Heart right ventricle (tissue), 16 donors: ENCODE results near the gene LATS1. TPM values are rescaled to one million over a fixed set of nuclear protein-coding genes. Genes with fewer than 3 reads are reported as not detected.

Source experiments
- ATAC-seq, 8 donors: fragments of 200-7000 bp; cut with Tn5 transposase; one replicate each; pipeline ENCODE4 v1.9.1; 2020; ENCODE audit warnings: mild to moderate bottlenecking in 8 of 8, moderate library complexity in 8 of 8, moderate number of reproducible peaks in 1 of 8
- DNase-seq, 2 donors: peaks; one replicate each; pipeline ENCODE4 v3.0.0-alpha.2; 2020
- H3K27ac ChIP-seq, 10 donors: fragments of 200-600 bp; sonication (generic) in 2 of 10; one replicate each; pipeline versions ENCODE4 v1.5.0 to v1.8.0; 2020 to 2022; ENCODE audit warnings: mild to moderate bottlenecking in 3 of 10
- H3K27me3 ChIP-seq, 7 donors: fragments of 200-600 bp; one replicate each; pipeline ENCODE4 v1.8.0; 2021 to 2022; ENCODE audit warnings: mild to moderate bottlenecking in 2 of 7
- H3K36me3 ChIP-seq, 9 donors: fragments of 200-600 bp; sonication (generic) in 1 of 9; one replicate each; pipeline versions ENCODE4 v1.5.0 to v1.8.0; 2020 to 2022; ENCODE audit warnings: mild to moderate bottlenecking in 2 of 9
- H3K4me1 ChIP-seq, 9 donors: fragments of 200-600 bp; sonication (generic) in 1 of 9; one replicate each; pipeline versions ENCODE4 v1.5.0 to v1.8.0; 2020 to 2022; ENCODE audit warnings: mild to moderate bottlenecking in 4 of 9
- H3K4me3 ChIP-seq, 10 donors: fragments of 200-600 bp; sonication (generic) in 2 of 10; one replicate each; pipeline versions ENCODE4 v1.5.0 to v1.8.0; 2020 to 2022; ENCODE audit warnings: mild to moderate bottlenecking in 7 of 10, moderate library complexity in 2 of 10
- H3K9me3 ChIP-seq, 11 donors: fragments of 200-600 bp in 10 of 11; sonication (generic) in 2 of 11; one replicate each; pipeline versions ENCODE4 v1.5.0 to v1.8.0; 2013 to 2022; ENCODE audit warnings: mild to moderate bottlenecking in 2 of 11, control low read depth in 1 of 11, moderate library complexity in 1 of 11
- WGBS, 2 donors: extraction: QIAGEN DNeasy Blood & Tissue Kit; methylation state at CpG; one replicate each; pipeline ENCODE4 v1.1.7; 2013; ENCODE audit warnings: inconsistent platforms in 1 of 2; 5-methylcytosine and 5-hydroxymethylcytosine counted together
- intact Hi-C, 10 donors: fragments of 100-400 bp; cut with DNase I; formaldehyde crosslinking; loops; one replicate each; pipeline versions ENCODE4 v1.11.1 to v1.14.2; 2022
- polyA plus RNA-seq, 2 donors: library from polyadenylated mRNA; stranded (reverse); fragments of 200-250 nt; gene quantifications; one replicate each; pipeline ENCODE4 v1.2.3, GENCODE V29; 2013
- total RNA-seq, 10 donors: library from RNA; stranded (reverse); fragmentation: NEBNext Ultra II Directional in 3 of 10; extraction: Animal tissue kit (Norgen Biotek cat#: 25700) in 3 of 10; gene quantifications; one replicate each; pipeline versions ENCODE4 v1.2.1 to v1.2.4, GENCODE V29; 2021 to 2023
- TF ChIP-seq, protein P1 (sequence below), 9 donors: fragments of 200-600 bp; sonication (generic) in 2 of 9; IDR thresholded peaks; one replicate each; pipeline versions ENCODE4 v1.5.0 to v1.8.0; 2021 to 2022; ENCODE audit warnings: antibody characterized with exemption in 9 of 9, mild to moderate bottlenecking in 5 of 9, moderate library complexity in 1 of 9
- donor health status: Arrhythmogenic right ventricular cardiomyopathy.
- donor health status: ischemic (EF 13 %, LVEDD 7.1; RV severe dilation, severe dysfunction).
- donor health status: healthy with polysubstance abuse.
- donor health status: DM: no; HTN: yes; CAD: no.
- donor health status: DM: no; HTN: no; CAD: no.
- donor health status: ischemic (EF 25% LVEDD 6.9; RV normal size, moderate dysfunction).
- donor health status: ischemic (EF 25% LVEDD 5.7; RV mildly dilated, moderate dysfunction).
- donor health status: healthy.
- donor health status: DM: yes; HTN: yes; CAD: no.
- donor health status: Ischemic cardiomyopathy.
- donor health status: ischemic (EF 35%, LVEDD 5.7; RV mildly dilated, moderate dysfunction).
- donor health status: nonischemic (EF 11% LVEDD 7.7; RV severe dilation, severe dysfunction).
- donor health status: DM: yes; HTN: yes; CAD: no.
- donor health status: PGD.
- donor health status: ischemic (EF 29% LVEDD 5.4; RV normal size, mild dysfunction).
- donor health status: nonischemic (EF 23%, LVEDD 6.1; RV moderate dilation, normal function).

The LATS1 gene
- total and polyA plus RNA-seq, 12 donors, result 2.9 to 16.9 (median 12.8) TPM

DNA sequence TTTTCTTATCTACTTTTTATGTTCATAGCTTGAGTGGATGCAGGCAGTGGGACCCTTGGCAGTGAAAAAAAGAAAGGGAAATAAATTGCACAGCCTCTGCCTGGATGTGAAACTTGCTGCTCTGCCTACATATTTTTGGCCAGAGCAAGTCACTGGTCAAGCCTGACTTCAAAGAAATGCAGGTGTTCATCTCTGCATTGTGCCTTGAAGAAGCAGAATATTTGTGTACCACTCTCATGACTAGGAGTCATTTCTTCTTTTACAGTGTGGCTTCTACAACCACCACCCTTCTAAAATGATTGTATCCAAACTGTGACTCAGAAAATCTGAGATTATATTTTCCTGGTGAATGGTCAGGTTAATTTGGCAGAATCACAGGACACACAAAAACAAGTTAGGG lies 66.8 kb downstream of the LATS1 start:
- DNase-seq (no peak), ATAC-seq (no peak)
- TF ChIP-seq, protein P1, sequence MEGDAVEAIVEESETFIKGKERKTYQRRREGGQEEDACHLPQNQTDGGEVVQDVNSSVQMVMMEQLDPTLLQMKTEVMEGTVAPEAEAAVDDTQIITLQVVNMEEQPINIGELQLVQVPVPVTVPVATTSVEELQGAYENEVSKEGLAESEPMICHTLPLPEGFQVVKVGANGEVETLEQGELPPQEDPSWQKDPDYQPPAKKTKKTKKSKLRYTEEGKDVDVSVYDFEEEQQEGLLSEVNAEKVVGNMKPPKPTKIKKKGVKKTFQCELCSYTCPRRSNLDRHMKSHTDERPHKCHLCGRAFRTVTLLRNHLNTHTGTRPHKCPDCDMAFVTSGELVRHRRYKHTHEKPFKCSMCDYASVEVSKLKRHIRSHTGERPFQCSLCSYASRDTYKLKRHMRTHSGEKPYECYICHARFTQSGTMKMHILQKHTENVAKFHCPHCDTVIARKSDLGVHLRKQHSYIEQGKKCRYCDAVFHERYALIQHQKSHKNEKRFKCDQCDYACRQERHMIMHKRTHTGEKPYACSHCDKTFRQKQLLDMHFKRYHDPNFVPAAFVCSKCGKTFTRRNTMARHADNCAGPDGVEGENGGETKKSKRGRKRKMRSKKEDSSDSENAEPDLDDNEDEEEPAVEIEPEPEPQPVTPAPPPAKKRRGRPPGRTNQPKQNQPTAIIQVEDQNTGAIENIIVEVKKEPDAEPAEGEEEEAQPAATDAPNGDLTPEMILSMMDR (IDR thresholded peaks at IDR 0.05), result no peak
- Histone ChIP-seq H3K27me3 (no peaks in the 10 kb centered on the region), H3K9me3 (no peaks in the 10 kb centered on the region), H3K27ac (no peak overlapping the region), H3K4me3 (no peak overlapping the region), H3K4me1 (peaks cover 0 to 23% (median 18%) of the 10 kb centered on the region in 9 donors), H3K36me3 (peaks cover 0 to 4% (median 0%) of the 10 kb centered on the region in 9 donors)
- intact Hi-C loops, result no loop called here

DNA sequence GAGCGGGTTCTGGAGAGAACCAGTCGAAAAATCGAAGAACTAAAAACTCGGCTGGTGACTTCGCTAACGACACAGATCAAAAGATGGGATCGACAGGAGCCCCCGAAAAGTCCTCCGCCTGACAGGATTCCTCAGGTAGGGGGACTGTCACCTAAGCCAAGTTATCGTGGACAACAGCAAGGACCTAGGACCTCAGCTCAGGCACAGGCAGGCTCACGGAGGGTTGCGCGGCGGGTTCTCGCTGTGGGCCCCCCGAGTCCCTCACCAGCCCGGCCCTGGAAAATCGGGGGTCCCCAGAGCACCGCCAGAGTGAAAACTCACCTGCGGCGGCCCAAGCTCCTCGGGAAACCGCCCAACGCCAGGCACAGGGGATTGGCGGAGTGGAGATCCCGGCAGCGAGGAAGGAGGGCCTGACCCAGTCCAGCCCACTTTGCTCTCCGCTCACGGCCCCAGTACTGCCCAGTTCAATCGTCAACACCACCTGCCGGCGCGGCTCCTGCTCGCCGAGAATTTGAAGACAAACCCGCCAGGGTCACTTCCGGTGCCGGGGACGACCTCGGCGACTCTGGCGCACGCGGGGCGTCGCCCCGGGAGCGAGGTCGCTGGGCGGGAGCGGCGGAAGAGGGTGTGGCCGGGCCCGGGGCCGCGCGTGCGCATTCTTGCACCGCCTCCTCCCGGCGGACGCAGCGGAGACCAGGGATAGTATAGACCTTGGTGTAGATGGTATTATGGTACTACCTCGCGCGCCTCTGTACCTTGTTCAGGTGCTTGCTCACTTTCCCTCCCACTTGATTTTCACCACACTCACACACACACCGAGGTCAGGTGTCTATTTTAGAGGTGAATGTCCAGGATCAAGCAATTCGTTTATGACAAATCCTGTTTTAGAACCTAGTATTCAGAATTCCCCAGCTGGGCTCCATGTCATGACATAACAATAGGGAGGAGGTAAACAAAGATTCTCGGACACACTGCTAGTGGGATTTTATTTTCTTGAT lies 69.5 kb downstream of the LATS1 start, which contains the start of gene KATNA1:
Gene KATNA1 (minus strand): TSS at position 567 of the 998 bp plus-strand sequence. CDS start 10,167 bp downstream, outside the sequence.
- peak; percentile 97 to 99 (median 98) for ATAC-seq
- DNase-seq, result peak; percentile 85 to 91
- 1% methylated on average over 69 of the region's 69 CpGs for WGBS, 2 donors
- no peaks in the 10 kb centered on the region for H3K9me3 ChIP-seq
- H3K36me3 ChIP-seq, result no peaks in the 10 kb centered on the region
- TF ChIP-seq, protein P1 (IDR thresholded peaks at IDR 0.05), result peak in 4 of 9 donors; percentile 9 to 21 (median 18)
- H3K27me3 ChIP-seq, result no peaks in the 10 kb centered on the region
- intact Hi-C loops, result loop anchor here in 2 of 10 donors (5.0 kb wide), 2 partner anchors 69 to 81 kb away; partner anchors contain the start of genes GINM1 (in 1 of the 2) and LATS1 (in 1 of the 2)
- peak within 1 kb of the TSS; percentile 19 to 93 (median 87) for H3K27ac ChIP-seq
- peak within 1 kb of the TSS; percentile 76 to 95 (median 86) for H3K4me3 ChIP-seq
- peaks cover 0 to 28% (median 18%) of the 10 kb centered on the region in 9 donors for H3K4me1 ChIP-seq

DNA sequence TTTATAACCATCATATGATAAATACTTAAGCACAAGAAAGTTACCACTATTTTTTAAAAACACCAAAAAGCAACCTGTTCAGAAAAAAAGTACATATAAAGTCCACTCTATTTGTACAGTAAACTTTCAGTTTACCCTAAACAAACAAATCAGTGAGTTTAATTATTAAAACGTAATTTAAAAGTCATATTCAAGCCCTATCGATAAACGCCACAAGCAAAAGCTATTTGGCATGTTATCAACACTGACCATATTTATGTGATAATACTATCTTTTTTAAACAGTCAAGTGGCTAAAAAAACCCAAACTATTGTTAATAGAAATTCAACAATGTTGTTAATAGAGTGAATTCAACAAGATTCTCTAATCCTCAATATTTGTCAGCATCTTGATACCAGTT lies 71.3 kb downstream of the LATS1 start:
- Histone ChIP-seq H3K4me3 (peak overlapping the region in 5 of 10 donors; percentile 81 to 95 (median 91)), H3K36me3 (no peaks in the 10 kb centered on the region), H3K27ac (no peak overlapping the region), H3K4me1 (peaks cover 0 to 38% (median 18%) of the 10 kb centered on the region in 9 donors), H3K9me3 (no peaks in the 10 kb centered on the region), H3K27me3 (no peaks in the 10 kb centered on the region)
- TF ChIP-seq, protein P1 (IDR thresholded peaks at IDR 0.05), result no peak
- DNase-seq (no peak), ATAC-seq (no peak)
- WGBS, 2 donors, result 89 to 90% methylated on average over 3 of the region's 3 CpGs
- intact Hi-C loops, result loop anchor here in 2 of 10 donors (5.0 kb wide), 2 partner anchors 71 to 79 kb away; partner anchors contain the start of genes GINM1 (in 1 of the 2) and LATS1 (in 1 of the 2)

DNA sequence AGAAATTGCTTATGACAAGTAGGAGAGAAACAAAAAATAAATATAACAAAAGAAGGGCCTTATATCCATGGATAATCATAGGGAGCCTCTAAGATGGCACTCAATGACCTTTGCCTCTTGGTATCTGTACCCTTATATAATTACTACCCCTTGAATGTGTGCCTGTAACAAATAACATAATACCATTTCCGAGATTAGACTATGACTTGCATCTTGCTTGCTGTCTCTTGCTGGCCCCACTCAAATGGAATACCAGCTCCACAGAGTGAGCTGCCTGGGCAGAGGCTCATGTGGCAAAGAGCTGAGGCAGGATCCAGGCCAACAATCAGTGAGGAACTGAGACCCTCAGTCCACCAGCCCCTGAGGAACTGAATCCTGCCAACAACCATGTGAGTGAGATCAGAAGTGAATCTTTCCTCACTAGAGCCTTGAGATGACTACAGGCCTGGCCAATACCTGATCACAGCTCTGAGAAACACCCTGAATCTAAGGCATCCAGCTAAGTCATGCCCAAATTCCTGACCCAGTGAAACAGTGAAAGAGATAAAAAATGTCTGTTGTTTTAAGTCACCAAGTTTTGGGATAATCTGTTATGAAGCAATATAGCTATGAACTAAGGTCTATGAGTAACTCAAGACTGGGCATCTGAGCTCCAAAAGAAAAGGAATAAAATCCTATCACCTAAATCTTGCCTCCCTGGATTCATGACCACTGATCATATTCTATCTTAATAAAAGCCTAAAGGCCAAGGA lies 74.9 kb downstream of the LATS1 start:
- no peak overlapping the region for H3K4me3 ChIP-seq
- H3K36me3 ChIP-seq, result peaks cover 0 to 6% (median 1%) of the 10 kb centered on the region in 9 donors
- H3K27me3 ChIP-seq, result no peaks in the 10 kb centered on the region
- DNase-seq (no peak), ATAC-seq (peak in 3 of 8 donors; percentile 35 to 59 (median 39))
- 66 to 68% methylated on average over 1 of the region's 1 CpG for WGBS, 2 donors
- TF ChIP-seq, protein P1 (IDR thresholded peaks at IDR 0.05), result no peak
- H3K9me3 ChIP-seq, result no peaks in the 10 kb centered on the region
- intact Hi-C loops, result no loop called here
- H3K27ac ChIP-seq, result peak overlapping the region in 3 of 10 donors; percentile 3 to 24 (median 20)
- H3K4me1 ChIP-seq, result peaks cover 0 to 35% (median 16%) of the 10 kb centered on the region in 9 donors
